GM19467 (cell line): ENCODE data around the gene CCL22.
"Not testable (repeated sequence)": the region's sequence is repeated elsewhere in the genome, so short reads cannot be mapped to it uniquely, and the experiment has no call there.

Experiments
- ATAC-seq: cut with Tn5 transposase; IDR thresholded peaks from one replicate; pipeline ENCODE4 v1.9.1; 2021; ENCODE audit warnings: mild to moderate bottlenecking, moderate library complexity; ENCODE audit not compliant: unreplicated experiment

The CCL22 gene

DNA sequence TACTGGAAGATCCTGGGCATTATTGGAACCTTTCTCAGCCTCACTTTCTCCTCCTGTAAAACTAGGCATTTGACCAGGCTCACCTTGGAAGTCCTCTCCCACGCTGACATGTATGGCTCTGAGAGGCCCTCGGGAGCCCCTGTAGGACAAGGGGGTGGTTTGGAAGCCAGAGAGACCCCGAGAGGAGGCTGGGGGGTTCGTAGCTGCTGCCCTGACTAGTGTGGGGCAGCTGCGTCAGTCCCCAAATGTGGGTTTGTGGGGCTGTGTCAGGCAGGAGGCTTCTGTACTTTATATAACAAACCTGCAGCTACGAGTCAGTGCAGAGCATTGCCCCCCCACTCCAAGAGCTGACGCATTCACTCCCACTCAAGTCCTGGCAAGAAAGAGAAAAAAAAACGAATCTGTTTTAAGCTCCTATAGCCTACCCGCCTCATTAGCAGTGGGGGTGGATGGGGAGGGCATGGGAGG, 15.5 kb downstream of the CCL22 start:
- no peak for ATAC-seq

DNA sequence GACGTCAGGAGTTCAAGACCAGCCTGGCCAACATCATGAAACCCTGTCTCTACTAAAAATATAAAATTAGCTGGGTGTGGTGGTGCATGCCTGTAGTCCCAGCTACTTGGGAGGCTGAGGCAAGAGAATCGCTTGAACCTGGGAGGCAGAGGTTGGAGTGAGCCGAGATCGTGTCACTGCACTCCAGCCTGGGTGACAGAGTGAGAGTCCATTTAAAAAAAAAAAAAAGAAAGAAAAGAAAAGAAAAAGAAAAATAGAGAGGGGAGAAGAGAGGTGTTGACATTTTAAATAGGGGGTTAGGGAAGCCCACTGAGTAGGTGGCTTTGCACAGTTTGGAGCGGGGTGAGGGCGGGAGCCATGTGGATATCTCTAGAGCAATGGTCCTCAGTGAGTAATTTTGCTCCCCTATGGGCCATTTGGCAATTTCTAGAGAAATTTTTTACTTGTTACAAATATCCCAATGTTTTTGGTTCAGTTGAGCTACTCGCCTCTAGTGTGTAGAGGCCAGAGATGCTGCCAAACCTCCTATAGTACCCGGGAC, 16.4 kb downstream of the CCL22 start:
- ATAC-seq: not testable (repeated sequence)

DNA sequence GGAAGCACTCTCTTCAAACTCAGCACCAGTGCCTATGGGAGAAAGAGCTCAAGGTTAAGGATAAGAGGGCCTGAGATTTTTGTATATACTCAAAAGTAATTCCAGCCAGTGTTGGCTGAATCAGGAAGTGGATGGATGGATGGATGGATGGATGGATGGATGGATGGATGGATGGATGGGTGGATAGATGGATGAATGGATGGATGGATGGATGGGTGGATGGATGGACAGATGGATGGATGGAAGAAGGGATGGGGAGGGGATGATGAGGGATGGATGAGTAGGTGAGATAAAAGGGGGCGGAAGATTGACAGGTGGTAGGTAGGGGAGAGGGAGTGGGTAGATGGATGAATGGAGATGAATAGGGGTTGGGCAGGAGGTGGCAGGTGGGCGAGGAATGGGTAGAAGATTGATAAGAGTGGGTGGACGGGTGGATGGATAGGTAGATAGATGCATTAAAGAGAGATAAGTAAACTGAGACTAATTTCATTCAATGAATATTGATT, 17.8 kb downstream of the CCL22 start:
- ATAC-seq: no peak

DNA sequence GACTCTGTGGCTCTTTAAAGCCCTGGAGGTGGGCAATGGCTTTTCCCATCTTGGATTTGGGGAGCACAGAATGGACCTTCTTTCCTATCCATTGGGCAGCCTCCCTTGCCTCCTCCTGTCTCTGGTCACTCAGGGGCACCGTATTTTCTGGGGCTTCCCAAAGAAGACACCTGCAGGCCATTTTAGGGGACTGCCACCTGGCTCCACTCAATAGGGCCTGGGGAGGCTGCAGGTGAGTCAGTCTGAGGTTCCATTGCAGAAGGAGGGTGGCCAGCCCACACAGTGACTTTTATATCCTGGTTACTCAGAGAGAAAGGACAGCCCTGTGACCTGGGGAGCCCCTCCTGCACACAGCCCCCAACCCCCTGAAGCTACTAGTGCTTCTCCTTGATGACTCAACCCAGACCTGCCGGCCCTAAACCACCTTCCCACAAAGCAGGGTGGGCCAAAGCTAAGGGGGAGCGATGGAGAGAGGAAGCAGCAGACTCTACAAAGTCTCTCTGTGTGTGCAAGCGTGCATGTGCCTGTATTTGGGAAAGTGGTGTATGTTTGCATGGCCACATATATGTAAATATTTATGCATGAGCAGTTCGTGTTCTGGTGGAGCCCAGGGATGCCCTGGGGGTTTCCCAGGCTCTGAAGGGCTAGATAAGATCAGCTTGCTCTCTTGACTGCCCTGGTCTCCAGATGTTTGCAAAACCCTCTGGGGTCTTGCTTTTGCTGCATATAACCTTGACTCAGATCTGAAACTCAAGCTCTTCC, 18.7 kb downstream of the CCL22 start:
- peak; percentile 59 for ATAC-seq

DNA sequence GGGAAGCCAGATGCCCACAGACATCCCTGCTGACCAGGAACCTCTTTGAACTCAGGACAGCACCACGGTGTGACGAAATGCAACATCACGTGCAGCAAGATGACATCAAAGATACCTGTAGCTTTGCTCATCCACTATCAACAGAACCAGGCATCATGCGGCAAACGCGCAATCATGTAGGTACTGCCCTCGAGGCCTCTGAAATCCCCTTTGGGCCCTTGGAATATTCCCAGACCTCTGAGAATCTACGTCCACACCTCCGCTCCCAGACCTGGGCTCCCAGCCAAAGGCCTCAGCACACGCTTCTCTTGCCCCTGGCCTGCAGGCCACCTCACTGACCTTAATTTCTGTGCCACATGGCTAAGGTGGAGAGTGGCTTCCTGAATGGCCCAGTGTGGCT, 21.0 kb downstream of the CCL22 start:
- no peak for ATAC-seq

DNA sequence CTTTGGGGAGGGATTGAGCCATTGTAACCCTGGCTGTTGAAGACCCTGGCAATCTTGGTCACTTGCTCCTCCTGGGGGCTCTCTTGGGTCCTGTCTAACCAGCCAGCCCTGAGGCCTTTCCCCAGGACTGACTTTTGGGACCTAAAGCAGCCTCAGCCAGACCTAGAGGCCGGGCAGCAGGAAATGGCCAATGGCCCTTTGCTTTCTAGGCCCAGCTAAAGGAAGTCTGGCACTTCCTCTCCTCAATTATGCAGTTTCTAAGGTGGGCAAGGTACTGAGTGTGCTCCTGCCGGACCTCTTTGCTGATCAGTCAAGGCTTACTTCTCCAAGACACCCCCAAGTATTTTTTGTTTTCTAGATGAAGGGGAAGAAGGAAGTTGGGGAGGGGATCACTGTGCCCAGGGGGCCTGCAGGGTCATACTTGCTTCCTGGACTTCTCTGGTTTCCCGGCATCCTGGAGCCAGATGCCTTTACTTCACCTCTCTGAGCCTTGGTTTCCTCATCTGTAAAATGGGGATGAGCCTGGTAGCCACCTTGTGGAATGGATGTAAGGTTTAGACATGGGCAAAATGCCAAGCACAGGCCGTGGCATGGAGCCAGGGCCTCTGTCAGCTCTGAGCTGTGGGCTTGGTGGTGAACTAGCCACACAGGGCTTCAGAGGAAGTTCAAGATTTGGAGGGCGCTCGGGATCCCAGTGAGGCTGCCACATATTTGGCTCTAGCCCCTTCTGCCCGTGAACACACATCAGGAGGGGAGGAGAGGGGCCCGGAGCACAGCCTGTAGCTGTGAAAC, 22.3 kb downstream of the CCL22 start:
- no peak for ATAC-seq

DNA sequence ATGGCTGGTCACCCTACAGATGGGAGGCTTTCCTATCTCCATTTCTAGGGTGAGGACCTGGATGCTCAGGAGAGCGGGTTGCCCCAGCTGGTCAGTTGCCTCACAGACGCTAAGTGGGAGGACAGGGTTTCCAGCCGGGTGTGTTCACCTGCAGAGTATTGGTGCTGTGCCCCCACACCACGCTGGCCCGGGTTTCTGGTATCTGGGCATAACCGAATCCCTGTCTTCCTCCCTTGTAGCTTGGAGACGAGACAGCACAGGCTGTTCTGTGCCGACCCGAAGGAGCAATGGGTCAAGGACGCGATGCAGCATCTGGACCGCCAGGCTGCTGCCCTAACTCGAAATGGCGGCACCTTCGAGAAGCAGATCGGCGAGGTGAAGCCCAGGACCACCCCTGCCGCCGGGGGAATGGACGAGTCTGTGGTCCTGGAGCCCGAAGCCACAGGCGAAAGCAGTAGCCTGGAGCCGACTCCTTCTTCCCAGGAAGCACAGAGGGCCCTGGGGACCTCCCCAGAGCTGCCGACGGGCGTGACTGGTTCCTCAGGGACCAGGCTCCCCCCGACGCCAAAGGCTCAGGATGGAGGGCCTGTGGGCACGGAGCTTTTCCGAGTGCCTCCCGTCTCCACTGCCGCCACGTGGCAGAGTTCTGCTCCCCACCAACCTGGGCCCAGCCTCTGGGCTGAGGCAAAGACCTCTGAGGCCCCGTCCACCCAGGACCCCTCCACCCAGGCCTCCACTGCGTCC, 23.4 kb downstream of the CCL22 start:
- ATAC-seq: no peak

DNA sequence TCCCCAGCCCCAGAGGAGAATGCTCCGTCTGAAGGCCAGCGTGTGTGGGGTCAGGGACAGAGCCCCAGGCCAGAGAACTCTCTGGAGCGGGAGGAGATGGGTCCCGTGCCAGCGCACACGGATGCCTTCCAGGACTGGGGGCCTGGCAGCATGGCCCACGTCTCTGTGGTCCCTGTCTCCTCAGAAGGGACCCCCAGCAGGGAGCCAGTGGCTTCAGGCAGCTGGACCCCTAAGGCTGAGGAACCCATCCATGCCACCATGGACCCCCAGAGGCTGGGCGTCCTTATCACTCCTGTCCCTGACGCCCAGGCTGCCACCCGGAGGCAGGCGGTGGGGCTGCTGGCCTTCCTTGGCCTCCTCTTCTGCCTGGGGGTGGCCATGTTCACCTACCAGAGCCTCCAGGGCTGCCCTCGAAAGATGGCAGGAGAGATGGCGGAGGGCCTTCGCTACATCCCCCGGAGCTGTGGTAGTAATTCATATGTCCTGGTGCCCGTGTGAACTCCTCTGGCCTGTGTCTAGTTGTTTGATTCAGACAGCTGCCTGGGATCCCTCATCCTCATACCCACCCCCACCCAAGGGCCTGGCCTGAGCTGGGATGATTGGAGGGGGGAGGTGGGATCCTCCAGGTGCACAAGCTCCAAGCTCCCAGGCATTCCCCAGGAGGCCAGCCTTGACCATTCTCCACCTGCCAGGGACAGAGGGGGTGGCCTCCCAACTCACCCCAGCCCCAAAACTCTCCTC, 24.1 kb downstream of the CCL22 start:
- no peak for ATAC-seq

DNA sequence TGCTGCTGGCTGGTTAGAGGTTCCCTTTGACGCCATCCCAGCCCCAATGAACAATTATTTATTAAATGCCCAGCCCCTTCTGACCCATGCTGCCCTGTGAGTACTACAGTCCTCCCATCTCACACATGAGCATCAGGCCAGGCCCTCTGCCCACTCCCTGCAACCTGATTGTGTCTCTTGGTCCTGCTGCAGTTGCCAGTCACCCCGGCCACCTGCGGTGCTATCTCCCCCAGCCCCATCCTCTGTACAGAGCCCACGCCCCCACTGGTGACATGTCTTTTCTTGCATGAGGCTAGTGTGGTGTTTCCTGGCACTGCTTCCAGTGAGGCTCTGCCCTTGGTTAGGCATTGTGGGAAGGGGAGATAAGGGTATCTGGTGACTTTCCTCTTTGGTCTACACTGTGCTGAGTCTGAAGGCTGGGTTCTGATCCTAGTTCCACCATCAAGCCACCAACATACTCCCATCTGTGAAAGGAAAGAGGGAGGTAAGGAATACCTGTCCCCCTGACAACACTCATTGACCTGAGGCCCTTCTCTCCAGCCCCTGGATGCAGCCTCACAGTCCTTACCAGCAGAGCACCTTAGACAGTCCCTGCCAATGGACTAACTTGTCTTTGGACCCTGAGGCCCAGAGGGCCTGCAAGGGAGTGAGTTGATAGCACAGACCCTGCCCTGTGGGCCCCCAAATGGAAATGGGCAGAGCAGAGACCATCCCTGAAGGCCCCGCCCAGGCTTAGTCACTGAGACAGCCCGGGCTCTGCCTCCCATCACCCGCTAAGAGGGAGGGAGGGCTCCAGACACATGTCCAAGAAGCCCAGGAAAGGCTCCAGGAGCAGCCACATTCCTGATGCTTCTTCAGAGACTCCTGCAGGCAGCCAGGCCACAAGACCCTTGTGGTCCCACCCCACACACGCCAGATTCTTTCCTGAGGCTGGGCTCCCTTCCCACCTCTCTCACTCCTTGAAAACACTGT, 25.0 kb downstream of the CCL22 start:
- ATAC-seq: no peak

DNA sequence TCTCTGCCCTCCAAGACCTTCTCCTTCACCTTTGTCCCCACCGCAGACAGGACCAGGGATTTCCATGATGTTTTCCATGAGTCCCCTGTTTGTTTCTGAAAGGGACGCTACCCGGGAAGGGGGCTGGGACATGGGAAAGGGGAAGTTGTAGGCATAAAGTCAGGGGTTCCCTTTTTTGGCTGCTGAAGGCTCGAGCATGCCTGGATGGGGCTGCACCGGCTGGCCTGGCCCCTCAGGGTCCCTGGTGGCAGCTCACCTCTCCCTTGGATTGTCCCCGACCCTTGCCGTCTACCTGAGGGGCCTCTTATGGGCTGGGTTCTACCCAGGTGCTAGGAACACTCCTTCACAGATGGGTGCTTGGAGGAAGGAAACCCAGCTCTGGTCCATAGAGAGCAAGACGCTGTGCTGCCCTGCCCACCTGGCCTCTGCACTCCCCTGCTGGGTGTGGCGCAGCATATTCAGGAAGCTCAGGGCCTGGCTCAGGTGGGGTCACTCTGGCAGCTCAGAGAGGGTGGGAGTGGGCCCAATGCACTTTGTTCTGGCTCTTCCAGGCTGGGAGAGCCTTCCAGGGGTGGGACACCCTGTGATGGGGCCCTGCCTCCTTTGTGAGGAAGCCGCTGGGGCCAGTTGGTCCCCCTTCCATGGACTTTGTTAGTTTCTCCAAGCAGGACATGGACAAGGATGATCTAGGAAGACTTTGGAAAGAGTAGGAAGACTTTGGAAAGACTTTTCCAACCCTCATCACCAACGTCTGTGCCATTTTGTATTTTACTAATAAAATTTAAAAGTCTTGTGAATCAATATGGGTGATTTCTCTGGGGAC, 25.9 kb downstream of the CCL22 start:
- no peak for ATAC-seq

DNA sequence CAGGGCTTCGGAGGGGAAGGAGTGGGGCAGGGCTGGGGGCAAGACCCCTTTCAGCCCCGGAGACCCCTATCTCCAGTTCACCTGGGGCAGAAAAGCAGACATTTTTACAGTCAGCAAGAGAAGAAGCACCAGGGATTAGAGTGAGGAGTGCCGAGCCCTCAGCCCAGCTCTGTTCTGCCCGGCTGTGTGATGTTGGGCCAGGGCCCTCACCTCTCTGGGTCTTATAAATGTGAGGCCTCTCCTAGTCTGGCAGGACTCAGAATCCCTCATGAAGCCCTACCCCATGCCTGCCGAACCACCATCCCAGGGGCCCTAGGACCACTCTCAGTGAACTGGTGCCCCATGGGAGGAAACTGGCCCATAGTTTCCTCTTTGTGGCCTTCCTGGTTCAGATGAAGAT, 26.5 kb downstream of the CCL22 start:
- ATAC-seq: no peak

DNA sequence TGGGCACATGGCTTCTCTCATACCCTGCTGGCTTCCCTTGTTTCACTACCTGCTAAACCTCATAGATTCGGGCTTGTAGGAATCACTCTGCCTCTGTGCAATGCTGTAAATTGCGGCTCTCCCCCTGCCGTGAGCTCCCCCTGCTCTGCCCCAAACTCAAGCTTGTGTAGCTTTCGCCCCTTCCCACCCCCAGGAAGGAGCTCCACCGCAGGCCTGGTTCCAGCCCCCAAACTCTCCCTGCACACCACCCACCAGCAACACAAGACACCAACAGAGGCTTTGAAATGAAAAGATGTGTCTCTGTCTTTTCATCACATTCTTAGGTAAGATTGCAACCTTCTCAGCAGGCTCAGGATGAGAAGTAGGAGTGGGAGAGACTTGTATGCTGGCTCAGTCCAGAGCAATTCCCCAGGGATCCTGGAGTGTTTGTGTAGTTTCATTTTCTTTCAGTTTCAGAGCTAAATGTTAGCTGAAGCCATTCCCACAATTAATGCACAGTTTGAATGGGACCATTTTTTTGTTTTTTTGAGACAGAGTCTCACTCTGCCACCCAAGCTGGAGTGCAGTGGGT, 27.9 kb downstream of the CCL22 start:
- ATAC-seq: no peak

DNA sequence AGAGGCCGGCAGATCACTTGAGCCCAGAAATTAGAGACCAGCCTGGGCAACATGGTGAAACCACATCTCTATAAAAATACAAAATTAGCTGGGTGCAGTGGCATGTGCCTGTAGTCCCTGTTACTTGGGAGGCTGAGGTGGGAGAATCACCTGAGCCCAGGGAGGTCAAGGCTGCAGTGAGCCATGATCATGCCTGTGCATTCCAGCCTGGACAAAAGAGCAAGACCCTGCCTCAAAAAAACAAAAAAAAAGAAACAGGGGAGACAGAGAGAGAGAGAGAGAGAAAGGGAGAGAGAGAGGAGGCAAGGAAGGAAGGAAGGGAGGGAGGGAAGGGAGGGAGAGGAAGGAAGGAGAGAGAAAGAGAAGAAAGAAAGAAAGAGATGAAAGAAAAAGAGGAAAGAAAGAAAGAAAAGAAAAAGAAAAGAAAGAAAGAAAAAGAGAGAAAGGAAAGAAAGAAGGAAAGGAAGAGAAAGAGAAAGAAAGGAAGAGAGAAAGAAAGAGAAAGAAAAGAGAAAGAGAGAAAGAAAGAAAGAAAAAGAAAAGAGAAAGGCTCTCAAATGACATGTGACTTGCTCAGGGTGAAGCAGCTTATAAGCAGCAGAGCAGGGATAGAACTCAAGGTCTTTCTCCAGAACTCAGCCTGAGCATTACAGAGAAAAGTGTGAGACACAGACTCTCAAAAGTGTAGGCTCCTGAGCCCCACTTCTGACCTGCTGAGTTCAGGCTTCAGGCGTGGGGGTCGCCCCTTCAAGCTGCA, 29.2 kb downstream of the CCL22 start:
- no peak for ATAC-seq

DNA sequence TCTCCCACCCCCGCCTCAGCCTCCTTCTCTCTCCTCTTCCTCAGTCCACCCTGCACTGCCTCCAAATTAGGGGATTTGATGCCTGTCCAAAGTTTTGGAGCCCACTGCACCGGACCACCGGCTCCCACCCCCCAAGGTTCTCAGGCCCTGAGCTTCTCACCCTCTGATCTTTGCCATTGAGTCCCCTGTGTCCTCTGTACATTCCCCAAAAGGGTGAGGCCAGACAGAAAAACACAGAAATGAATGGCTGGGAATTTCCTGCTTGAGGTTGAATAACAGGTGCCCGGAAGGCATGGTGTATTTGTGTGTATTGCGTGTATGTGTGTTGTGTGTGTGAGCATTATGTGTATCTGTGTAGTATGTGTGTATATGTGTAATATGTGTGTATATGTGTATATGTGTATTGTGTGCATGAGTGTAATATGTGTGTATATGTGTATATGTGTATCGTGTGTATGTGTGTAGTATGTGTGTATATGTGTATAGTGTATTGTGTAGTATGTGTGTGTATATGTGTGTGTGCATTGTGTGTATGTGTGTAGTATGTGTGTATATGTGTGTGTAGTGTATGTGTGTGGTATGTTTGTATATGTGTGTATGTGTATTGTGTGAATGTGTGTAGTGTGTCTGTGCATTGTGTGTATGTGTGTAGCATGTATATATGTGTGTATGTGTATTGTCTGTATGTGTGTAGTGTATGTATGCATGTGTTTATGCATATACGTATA, 29.9 kb downstream of the CCL22 start:
- no peak for ATAC-seq

DNA sequence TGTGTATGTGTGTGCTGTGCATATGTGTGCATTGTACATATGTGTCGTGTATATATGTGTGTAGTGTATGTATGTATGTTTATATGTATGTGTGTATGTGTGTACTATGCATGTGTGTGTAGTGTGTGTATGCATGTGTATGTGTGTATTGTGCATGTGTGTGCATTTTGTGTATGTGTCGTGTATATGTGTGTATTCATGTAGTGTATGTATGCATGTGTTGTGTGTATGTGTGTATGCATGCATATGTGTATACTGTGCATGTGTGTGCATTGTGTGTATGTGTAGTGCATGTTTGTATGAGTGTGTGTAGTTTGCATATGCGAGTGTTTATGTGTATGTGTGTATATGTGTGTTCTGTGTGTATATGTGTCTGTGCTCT, 30.5 kb downstream of the CCL22 start:
- ATAC-seq: no peak

DNA sequence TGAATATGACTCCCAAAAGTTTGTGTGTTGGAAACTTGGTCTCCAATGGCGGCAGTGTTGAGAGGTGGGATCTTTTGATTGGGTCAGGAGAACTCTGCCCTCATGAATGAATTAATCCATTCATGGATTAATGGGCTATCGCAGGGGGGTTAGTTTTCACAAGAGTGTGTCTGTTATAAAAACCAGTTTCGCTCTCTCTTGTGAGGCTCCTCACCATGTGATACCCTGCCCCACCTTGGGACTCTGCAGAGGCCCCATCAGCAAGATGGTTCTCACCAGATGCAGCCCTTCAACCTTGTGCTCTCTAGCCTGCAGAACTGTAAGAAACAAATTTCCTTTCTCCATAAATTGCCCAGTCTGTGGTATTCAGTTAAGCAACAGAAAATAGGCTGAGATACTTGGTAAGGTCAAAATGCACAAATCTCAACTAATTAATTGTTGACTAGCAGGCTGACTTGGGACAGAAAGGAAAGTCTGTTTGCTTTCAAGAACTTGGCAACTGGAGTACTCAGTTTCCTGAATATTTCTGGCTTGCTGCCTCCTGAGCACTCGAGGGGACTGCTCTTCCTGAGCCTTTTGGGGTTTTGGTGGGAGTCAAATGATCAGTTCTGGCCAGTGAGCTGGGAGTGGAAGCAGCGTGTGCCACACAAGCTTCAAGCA, 32.2 kb downstream of the CCL22 start:
- ATAC-seq: no peak
